ENCODE measurements around the gene ECE1.
"Not testable (repeated sequence)": the region's sequence is repeated elsewhere in the genome, so short reads cannot be mapped to it uniquely, and the experiment has no call there.

Gene ECE1

DNA sequence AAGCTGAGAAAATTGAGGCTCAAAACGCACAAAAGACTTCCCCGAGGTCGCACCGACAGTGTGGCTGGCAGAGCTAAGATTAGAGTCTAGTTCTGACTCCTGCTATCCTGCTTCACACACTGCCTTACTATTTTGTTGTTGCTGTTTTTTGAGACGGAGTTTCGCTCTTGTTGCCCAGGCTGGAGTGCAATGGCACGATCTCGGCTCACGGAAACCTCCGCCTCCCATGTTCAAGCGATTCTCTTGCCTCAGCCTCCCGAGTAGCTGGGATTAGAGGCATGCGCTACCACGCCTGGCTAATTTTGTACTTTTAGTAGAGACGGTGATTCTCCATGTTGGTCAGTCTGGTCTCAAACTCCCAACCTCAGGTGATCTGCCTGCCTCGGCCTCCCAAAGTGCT is 112.0 kb downstream of the ECE1 start:
- not testable (repeated sequence) for DNase-seq (ENCODE audit: low read depth)

DNA sequence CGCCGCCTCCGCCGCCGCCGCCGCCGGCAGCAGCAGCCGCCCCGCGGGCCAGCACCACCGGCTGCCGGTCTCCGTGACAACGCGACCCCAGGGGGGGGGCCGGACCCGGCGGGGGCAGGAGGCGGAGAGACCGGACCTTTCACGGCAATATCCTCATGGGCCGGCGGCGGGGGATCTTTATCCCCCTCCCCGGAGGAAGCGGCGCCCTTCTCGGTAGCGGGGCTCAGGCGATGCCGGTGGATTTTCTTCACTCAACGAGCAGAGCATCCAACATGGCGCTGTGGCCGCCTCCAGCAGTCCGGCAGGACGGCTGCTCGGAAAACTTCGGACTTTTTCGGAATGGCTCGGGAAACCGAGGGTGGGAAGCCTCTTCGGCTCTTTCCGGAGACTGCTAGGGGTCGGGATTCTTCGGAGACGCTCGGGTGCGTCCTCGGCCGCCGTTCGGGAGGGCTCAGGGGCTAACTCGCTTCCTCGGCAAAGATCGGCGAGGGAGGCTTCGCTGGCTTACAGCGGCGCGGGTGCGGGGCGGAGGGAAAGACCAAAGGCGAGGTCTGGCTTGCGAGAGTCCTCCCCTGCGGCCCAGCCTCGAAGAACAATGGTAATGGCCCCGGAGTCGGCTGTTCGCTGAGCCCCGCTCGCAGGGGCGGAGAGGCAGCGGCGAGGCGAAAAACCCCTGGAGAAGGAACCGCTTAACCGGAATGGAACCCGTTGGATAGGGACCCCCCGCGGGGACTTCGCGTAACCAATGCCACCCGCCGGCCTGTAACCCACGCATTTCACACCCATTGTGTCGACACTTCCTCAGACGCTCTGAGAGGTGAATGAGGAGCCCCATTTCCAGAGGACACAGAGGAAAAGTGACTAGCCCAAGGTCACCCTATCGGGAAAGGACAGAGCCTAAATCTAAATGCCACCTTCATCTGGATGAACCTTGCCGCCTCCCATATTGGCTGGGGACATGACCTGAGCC is 113.4 kb downstream of the ECE1 start, which contains the start of gene EIF4G3:
Gene EIF4G3, minus strand, starts transcription at position 312 of the 970 bp plus-strand sequence. CDS start 174,155 bp downstream, outside the sequence.
- peak; percentile 92 for DNase-seq (ENCODE audit: low read depth)

DNA sequence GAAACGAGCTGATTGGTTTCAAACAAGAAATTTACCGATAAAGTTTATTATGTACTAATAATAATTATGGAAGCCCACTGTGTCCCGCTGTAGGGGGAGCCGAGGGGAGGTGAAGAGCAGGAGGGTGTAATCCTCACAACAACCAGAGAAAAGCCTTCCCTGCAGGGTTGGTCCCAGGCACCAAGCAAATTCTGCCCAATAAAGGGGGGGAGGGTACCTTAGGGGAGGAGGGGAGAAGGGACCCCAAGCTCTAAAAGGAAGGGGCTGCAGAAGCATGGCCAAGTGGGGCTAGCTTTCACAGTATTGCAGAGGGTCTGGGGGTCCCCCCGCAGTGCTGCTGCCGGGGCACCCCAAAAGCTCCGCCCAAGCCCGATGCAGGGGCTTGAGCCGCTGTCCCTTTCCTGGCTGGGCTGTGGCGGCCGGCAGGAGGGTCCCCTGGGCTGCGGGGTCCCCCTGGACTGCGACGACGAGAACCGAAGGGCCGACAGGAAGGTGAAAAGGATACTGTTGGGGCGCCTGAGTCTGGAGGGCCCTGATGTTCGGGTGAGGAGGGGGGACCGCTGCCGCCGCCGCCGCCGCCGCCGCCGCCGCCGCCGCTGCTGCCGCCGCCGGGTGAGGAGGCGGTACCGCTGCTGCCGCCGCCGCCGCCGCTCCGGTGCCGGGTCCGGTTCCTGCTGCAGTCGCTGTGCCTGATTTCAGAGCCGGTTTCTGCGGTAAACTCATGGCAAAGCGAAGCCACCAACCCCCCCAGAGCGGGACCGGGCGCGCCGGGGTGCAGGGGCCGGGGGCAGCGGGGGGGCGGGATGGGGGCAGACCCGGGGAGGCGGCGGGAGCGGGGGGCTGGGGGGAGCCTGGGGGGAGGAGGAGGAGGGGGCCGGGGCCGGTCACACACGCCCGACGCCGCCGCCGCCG is 114.3 kb downstream of the ECE1 start:
- DNase-seq (ENCODE audit: low read depth): no peak

DNA sequence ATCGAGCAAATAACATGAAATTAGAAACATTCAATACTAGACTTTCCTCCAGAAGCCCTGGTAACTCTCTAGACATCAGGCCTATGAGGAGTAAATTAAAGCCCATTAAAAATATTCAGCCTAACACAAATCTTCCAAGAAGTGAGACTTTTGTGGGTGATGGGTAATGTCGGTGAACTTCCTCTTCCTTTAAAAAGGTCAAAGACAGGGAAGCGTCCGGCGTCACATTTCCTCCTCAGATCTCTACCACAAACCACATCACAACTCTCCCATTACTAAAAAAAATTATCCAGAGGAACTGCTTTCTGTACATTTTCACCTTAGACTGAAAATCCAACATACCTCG is 115.0 kb downstream of the ECE1 start:
- DNase-seq (ENCODE audit: low read depth): no peak

DNA sequence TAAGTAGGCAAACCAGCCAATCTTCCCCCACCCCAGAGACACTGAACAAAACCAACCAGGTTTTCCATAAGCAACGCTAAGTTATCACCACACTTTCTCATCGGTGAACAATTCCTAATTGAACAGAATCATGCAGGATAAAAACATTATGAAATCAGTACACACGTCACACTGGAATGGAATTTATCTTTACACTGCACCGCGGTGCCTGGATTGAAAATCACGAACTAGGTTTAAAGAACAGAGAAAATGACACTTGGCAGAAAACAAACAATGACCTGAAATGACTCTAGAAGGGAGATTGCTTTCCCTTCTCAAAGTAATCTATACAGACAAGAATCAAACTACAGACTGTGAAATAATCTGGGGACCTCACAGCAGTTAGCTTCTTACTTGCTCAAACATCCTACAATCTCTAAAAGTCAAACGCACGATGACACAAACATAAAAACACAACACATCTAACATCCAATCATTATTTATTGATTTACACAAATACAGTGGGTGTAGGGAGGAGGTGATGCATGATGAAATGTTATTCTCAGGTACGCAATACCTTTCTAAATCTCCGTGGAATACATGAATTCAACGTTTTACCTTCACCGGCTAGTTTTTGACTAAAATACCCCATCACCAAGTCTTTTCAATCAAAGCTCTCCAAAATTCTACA is 115.5 kb downstream of the ECE1 start:
- DNase-seq (ENCODE audit: low read depth): no peak

DNA sequence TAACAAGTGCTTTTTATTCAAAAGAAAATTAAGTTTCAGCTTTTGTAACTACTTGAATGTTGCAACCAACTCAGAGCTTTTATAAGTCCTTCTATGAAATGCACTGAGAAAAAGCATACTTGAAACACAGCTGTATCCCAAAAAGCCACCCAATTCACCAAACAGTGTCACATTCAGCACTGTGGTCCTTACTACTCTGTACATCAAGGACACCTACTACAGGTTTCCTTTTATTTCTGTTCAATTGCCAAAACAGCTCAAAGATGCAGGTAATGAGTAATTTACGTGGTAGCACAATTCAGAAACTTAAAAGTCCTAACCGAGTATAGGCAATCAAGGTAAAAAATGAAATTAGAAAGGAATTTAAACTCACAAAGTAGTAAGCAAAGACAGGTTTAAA is 116.0 kb downstream of the ECE1 start:
- no peak for DNase-seq (ENCODE audit: low read depth)

DNA sequence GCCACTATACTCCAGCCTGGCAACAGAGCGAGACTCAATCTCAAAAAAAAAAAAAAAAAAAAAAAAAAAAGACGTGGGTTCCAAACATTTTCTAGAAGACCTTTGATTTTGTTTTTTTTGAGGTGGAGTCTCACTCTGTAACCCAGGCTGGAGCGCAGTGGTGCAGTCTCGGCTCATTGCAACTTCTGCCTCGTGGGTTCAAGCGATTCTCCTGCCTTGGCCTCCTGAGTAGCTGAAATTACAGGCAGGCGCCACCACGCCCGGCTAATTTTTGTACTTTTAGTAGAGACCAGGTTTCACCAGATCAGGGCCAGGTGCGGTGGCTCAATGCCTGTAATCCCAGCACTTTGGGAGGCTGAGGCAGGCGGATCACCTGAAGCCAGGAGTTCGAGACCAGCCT is 117.2 kb downstream of the ECE1 start:
- not testable (repeated sequence) for DNase-seq (ENCODE audit: low read depth)

DNA sequence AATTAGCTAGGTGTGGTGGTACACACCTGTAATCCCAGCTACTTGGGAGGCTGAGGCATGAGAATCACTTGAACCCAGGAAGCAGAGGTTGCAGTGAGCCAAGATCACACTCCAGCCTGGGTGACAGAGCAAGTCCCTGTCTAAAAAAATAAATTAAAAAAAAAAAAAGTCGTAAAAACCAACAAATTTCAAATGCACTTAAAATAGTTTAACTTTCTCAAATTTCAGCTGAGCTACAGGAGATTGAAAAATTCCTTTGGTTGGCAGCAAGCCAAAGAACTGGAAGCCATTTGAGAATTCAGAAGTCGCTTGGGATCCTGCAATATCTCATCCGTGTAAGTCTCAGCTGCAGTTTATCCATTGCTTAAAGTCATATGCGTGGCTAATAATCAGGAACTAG is 119.4 kb downstream of the ECE1 start:
- not testable (repeated sequence) for DNase-seq (ENCODE audit: low read depth)

DNA sequence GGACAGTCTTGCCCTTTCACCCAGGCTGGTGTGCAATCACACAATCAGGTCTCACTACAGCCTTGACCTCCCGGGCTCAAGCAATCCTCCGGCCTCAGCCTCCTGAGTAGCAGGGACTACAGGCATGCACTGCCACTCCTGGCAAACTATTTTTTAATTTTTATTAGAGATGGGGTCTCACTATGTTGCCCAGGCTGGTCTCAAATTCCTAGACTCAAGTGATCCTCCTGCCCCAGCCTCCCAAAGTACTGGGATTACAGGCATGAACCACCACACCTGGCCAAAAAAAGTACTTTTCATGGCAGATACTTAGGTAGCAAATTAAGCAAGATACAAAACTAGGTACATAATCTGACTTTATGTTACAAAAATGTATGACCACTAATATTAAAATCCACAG is 121.8 kb downstream of the ECE1 start:
- DNase-seq (ENCODE audit: low read depth): no peak
